22Rv1 (cell line): ENCODE data around the gene ZNF8.

Source experiments
- ZFX ChIP-seq: fragments of 450-650 bp; IDR thresholded peaks from 2 replicates; pipeline ENCODE4 v1.6.1; 2017; ENCODE audit warnings: antibody characterized with exemption, borderline replicate concordance
- TF ChIP-seq, protein P1 (sequence below): fragments of 450-650 bp; IDR thresholded peaks from 2 replicates; pipeline ENCODE4 v1.5.1; 2017; ENCODE audit warnings: mild to moderate bottlenecking

DNA sequence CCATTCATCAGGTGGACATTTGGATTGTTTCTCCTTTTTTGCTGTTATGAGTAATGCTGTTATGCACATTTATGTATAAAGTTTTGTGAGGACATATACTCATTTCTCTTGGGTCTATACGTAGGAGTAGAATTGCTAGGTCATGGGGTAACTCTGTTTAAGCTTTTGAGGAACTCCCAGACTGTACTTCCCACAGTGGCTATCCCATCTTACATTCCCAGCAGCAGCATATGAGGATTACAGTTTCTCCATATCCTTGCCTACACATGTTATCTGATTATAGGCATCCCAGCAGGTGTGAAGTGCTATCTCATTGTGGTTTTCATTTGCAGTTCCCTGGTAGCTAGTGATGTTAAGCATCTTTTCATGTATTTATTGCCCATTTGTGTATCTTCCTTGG is 53.9 kb downstream of the ZNF8 start:
- TF ChIP-seq, protein P1, sequence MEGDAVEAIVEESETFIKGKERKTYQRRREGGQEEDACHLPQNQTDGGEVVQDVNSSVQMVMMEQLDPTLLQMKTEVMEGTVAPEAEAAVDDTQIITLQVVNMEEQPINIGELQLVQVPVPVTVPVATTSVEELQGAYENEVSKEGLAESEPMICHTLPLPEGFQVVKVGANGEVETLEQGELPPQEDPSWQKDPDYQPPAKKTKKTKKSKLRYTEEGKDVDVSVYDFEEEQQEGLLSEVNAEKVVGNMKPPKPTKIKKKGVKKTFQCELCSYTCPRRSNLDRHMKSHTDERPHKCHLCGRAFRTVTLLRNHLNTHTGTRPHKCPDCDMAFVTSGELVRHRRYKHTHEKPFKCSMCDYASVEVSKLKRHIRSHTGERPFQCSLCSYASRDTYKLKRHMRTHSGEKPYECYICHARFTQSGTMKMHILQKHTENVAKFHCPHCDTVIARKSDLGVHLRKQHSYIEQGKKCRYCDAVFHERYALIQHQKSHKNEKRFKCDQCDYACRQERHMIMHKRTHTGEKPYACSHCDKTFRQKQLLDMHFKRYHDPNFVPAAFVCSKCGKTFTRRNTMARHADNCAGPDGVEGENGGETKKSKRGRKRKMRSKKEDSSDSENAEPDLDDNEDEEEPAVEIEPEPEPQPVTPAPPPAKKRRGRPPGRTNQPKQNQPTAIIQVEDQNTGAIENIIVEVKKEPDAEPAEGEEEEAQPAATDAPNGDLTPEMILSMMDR, result no peak
- TF ChIP-seq ZFX, result no peak
